Smooth muscle cell (in vitro differentiated cells): ENCODE measurements around the gene ANK3. TPM values are rescaled to one million over a fixed set of nuclear protein-coding genes. Genes with fewer than 3 reads are reported as not detected.

ENCODE experiments used
- DNase-seq: peaks from one replicate; lab custom pipeline; 2025; ENCODE audit not compliant: unreplicated experiment; lab: John Stamatoyannopoulos, UW
- H2AFZ ChIP-seq: fragments of 200-600 bp; sonication (generic); 2 replicates; pipeline ENCODE4 v1.6.0; 2016; ENCODE audit warnings: antibody characterized with exemption, low read depth, mild to moderate bottlenecking
- H3F3A ChIP-seq: fragments of 200-600 bp; sonication (generic); 2 replicates; pipeline ENCODE4 v1.6.0; 2017; ENCODE audit warnings: antibody characterized with exemption, low read depth
- H3K27ac ChIP-seq: fragments of 200-600 bp; sonication (generic); 2 replicates; pipeline ENCODE4 v1.5.1; 2016; ENCODE audit warnings: low read depth, mild to moderate bottlenecking
- H3K27me3 ChIP-seq: fragments of 200-600 bp; sonication (generic); 2 replicates; pipeline ENCODE4 v1.6.1; 2016; ENCODE audit warnings: low read depth, mild to moderate bottlenecking
- H3K36me3 ChIP-seq: fragments of 200-600 bp; sonication (generic); 2 replicates; pipeline ENCODE4 v1.5.1; 2016; ENCODE audit warnings: low read depth
- H3K4me1 ChIP-seq: fragments of 200-600 bp; sonication (generic); 2 replicates; pipeline ENCODE4 v1.5.1; 2016; ENCODE audit warnings: low read depth
- H3K4me2 ChIP-seq: fragments of 200-600 bp; sonication (generic); 2 replicates; pipeline ENCODE4 v1.6.0; 2016; ENCODE audit warnings: mild to moderate bottlenecking
- H3K4me3 ChIP-seq: fragments of 200-600 bp; sonication (generic); 2 replicates; pipeline ENCODE4 v1.5.1; 2016; ENCODE audit warnings: mild to moderate bottlenecking
- H3K79me2 ChIP-seq: fragments of 200-600 bp; sonication (generic); 2 replicates; pipeline ENCODE4 v1.6.0; 2016; ENCODE audit warnings: low read depth, mild to moderate bottlenecking
- H3K9ac ChIP-seq: fragments of 200-600 bp; sonication (generic); 2 replicates; pipeline ENCODE4 v1.6.0; 2016; ENCODE audit warnings: low read depth
- H3K9me3 ChIP-seq: fragments of 200-600 bp; sonication (generic); replicated peaks from 2 replicates; pipeline ENCODE4 v1.5.1; 2016; ENCODE audit warnings: low read depth
- H4K20me1 ChIP-seq: fragments of 200-600 bp; sonication (generic); 2 replicates; pipeline ENCODE4 v1.6.0; 2016; ENCODE audit warnings: low read depth
- WGBS: methylation state at CpG from one replicate; pipeline ENCODE4 v1.1.7; 2016; ENCODE audit warnings: low lambda C conversion rate; 5-methylcytosine and 5-hydroxymethylcytosine counted together
- polyA plus RNA-seq: library from polyadenylated mRNA; unstranded; fragments of >200 nt; fragmentation: Nextera tagmentation; extraction: Ambion mirVana; gene quantifications from 2 replicates; pipeline ENCODE4 v1.2.1, GENCODE V29; 2016
- total RNA-seq: library from RNA; depleted of rRNA; stranded (reverse); fragments of >200 nt; gene quantifications from 2 replicates; pipeline ENCODE4 v1.2.3, GENCODE V29; 2014
- TF ChIP-seq, protein P1 (sequence below): fragments of 200-600 bp; sonication (generic); IDR thresholded peaks from 2 replicates; pipeline ENCODE4 v1.5.1; 2017; ENCODE audit warnings: borderline replicate concordance, mild to moderate bottlenecking, antibody characterized with exemption; ENCODE audit not compliant: insufficient read depth, poor library complexity, severe bottlenecking

The ANK3 gene
- total and polyA plus RNA-seq, 2 experiments from 2014 or later, result 28.2 to 85.5 TPM

DNA sequence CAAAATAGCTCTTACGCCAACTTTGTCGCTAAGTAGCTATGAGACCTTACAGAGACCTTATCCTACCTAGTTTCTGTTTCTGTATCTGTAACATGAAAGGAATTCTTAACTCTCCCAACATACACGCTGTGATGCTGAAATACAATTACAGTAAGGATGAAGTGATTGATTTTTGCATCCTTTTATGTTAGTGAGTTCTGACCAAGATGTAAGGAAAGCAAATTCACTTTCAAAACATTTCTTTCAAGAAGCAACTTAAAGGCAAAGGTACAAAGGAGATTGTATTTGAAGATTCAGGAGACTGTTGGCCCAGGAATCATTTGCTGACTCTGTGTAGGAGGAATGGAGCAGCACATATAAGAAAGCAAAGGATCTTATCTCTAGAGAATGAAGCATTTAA is 7.1 kb upstream of the ANK3 start:
- no peaks in the 10 kb centered on the region for H3K27me3 ChIP-seq
- H3K4me3 ChIP-seq, result no peak overlapping the region
- no peaks in the 10 kb centered on the region for H3K36me3 ChIP-seq
- no peaks in the 10 kb centered on the region for H3K9me3 ChIP-seq
- H3F3A ChIP-seq, result no peaks in the 10 kb centered on the region
- TF ChIP-seq, protein P1, sequence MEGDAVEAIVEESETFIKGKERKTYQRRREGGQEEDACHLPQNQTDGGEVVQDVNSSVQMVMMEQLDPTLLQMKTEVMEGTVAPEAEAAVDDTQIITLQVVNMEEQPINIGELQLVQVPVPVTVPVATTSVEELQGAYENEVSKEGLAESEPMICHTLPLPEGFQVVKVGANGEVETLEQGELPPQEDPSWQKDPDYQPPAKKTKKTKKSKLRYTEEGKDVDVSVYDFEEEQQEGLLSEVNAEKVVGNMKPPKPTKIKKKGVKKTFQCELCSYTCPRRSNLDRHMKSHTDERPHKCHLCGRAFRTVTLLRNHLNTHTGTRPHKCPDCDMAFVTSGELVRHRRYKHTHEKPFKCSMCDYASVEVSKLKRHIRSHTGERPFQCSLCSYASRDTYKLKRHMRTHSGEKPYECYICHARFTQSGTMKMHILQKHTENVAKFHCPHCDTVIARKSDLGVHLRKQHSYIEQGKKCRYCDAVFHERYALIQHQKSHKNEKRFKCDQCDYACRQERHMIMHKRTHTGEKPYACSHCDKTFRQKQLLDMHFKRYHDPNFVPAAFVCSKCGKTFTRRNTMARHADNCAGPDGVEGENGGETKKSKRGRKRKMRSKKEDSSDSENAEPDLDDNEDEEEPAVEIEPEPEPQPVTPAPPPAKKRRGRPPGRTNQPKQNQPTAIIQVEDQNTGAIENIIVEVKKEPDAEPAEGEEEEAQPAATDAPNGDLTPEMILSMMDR, result no peak
- peaks cover 7% of the 10 kb centered on the region for H4K20me1 ChIP-seq
- H3K27ac ChIP-seq, result no peak overlapping the region
- no peak overlapping the region for H3K4me2 ChIP-seq
- H3K9ac ChIP-seq, result no peak overlapping the region
- H2AFZ ChIP-seq, result no peak overlapping the region
- no peaks in the 10 kb centered on the region for H3K4me1 ChIP-seq
- H3K79me2 ChIP-seq, result no peaks in the 10 kb centered on the region
- DNase-seq, result no peak
- WGBS, result 94% methylated on average over 3 of the region's 3 CpGs

DNA sequence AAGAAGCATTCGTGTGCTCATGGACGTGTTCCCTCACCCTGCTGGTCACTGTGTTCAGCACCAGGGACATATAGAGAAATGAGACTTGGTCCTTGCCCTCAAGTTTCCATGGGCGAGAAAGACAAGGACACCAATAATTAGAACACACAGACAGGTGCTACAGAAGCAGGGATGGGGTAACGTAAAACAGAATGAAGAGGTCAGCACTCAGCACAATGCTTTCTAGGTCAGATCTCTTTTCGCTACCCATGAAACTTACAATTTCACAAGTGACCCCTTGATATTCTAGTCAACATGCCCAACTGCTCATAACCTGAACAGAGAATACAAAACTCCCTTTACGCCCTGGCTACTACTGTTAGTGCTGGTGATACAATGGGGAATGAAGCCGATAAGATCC is 6.0 kb upstream of the ANK3 start:
- no peak overlapping the region for H3K4me3 ChIP-seq
- H3K79me2 ChIP-seq, result no peaks in the 10 kb centered on the region
- TF ChIP-seq, protein P1, result no peak
- no peaks in the 10 kb centered on the region for H3K27me3 ChIP-seq
- DNase-seq, result no peak
- H3K36me3 ChIP-seq, result no peaks in the 10 kb centered on the region
- H3K27ac ChIP-seq, result no peak overlapping the region
- H3K4me2 ChIP-seq, result no peak overlapping the region
- H4K20me1 ChIP-seq, result peaks cover 14% of the 10 kb centered on the region
- 91% methylated on average over 7 of the region's 7 CpGs for WGBS
- H3K9ac ChIP-seq, result no peak overlapping the region
- no peaks in the 10 kb centered on the region for H3K4me1 ChIP-seq
- H3F3A ChIP-seq, result no peaks in the 10 kb centered on the region
- no peak overlapping the region for H2AFZ ChIP-seq
- no peaks in the 10 kb centered on the region for H3K9me3 ChIP-seq

DNA sequence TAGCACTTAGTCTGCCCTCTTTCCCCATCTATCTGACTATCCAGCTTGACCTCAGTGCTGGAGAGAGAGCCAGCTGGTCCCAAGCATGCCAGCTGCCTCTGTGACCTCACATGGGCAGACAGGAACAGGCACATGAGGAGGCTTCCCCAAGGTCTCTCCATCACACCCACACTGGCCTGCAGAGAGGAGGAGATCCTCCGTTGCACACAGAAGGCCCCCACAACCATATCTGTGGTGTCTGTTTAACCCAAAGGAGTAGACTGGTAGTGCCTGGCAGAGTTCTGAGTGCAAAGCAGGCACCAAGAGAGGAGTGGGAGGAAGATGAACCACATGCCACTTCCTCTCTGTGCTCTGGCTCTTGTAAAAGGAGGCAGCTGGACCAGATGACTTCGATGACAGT is 4.8 kb upstream of the ANK3 start:
- Histone ChIP-seq H2AFZ (no peak overlapping the region), H3F3A (no peaks in the 10 kb centered on the region), H3K79me2 (no peaks in the 10 kb centered on the region), H3K4me2 (no peak overlapping the region), H3K4me3 (no peak overlapping the region), H4K20me1 (peaks cover 13% of the 10 kb centered on the region), H3K4me1 (peaks cover 5% of the 10 kb centered on the region), H3K9ac (no peak overlapping the region), H3K27ac (no peak overlapping the region), H3K36me3 (no peaks in the 10 kb centered on the region), H3K27me3 (no peaks in the 10 kb centered on the region), H3K9me3 (no peaks in the 10 kb centered on the region)
- 71% methylated on average over 2 of the region's 2 CpGs for WGBS
- TF ChIP-seq, protein P1, result no peak
- no peak for DNase-seq

DNA sequence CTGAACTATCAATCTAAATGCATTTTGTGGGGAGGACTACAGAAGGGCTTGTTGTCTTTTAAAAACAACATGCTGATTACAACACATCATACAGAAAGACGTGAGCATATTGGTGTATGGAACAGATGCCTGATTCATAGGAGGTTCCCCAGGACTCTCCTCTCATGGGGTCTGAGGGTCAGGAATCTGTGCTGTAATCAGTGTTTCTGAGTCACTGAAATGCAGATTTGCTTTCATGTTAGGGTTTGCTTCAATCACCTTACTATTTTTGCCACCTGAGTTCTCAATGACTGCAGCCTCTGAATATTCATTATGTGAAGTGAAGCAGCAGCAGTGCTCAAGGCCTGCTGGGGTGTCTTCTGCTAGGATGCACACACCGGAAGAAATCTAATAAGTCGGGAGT is 550 bp upstream of the ANK3 start:
- H3K4me1 ChIP-seq, result peaks cover 19% of the 10 kb centered on the region
- 80% methylated on average over 3 of the region's 3 CpGs for WGBS
- H3K36me3 ChIP-seq, result no peaks in the 10 kb centered on the region
- H3K79me2 ChIP-seq, result no peaks in the 10 kb centered on the region
- no peak overlapping the region for H3K4me2 ChIP-seq
- no peaks in the 10 kb centered on the region for H3F3A ChIP-seq
- no peaks in the 10 kb centered on the region for H3K27me3 ChIP-seq
- no peak overlapping the region for H3K4me3 ChIP-seq
- DNase-seq, result no peak
- no peak overlapping the region for H3K9ac ChIP-seq
- H3K27ac ChIP-seq, result no peak overlapping the region
- TF ChIP-seq, protein P1, result no peak
- peaks cover 10% of the 10 kb centered on the region for H4K20me1 ChIP-seq
- H2AFZ ChIP-seq, result no peak overlapping the region
- H3K9me3 ChIP-seq, result no peaks in the 10 kb centered on the region
